A673 (cell line): ENCODE data around the gene MYL11. TPM values are rescaled to one million over a fixed set of nuclear protein-coding genes. Genes with fewer than 3 reads are reported as not detected.

Experiments
- BruUV-seq: library from RNA; stranded (reverse); fragments of 400-500 nt; replicated peaks from 2 replicates; lab custom pipeline; 2021; lab: Mats Ljungman, UMichigan
- CTCF ChIA-PET: fragments of 300-600 bp; sonication (Branson Sonifier 250); formaldehyde crosslinking; loops from one replicate; lab custom pipeline; 2022; ENCODE audit warnings: antibody characterized with exemption; lab: Charles Lee
- POLR2A ChIA-PET: fragments of 300-600 bp; sonication (Branson Sonifier 250); formaldehyde crosslinking; loops from one replicate; lab custom pipeline; 2022; ENCODE audit warnings: antibody characterized with exemption; ENCODE audit not compliant: low non-redundant PET; lab: Charles Lee
- DNase-seq: peaks from one replicate; pipeline ENCODE4 v3.0.0-alpha.2; 2015; ENCODE audit warnings: low spot score
- H3K27ac ChIP-seq: fragments of 200-600 bp; sonication (generic); 2 replicates; pipeline ENCODE4 v1.5.1; 2016; ENCODE audit warnings: mixed run types, low read depth, mild to moderate bottlenecking, mixed read lengths, antibody characterized with exemption, low read length; ENCODE audit not compliant: poor library complexity, severe bottlenecking
- H3K27me3 ChIP-seq: fragments of 200-600 bp; sonication (generic); replicated peaks from 2 replicates; pipeline ENCODE4 v1.6.1; 2017; ENCODE audit warnings: mixed run types, low read depth, mild to moderate bottlenecking, mixed read lengths, antibody characterized with exemption, low read length; ENCODE audit not compliant: insufficient read depth, poor library complexity
- H3K36me3 ChIP-seq: fragments of 200-600 bp; sonication (generic); 2 replicates; pipeline ENCODE4 v1.6.1; 2016; ENCODE audit warnings: mixed run types, mild to moderate bottlenecking, mixed read lengths, antibody characterized with exemption, low read length; ENCODE audit not compliant: insufficient read depth, poor library complexity, severe bottlenecking
- H3K4me1 ChIP-seq: fragments of 200-600 bp; sonication (generic); 2 replicates; pipeline ENCODE4 v1.6.1; 2017; ENCODE audit warnings: mixed run types, mild to moderate bottlenecking, mixed read lengths, antibody characterized with exemption, low read length; ENCODE audit not compliant: insufficient read depth, poor library complexity, severe bottlenecking
- H3K4me3 ChIP-seq: fragments of 200-600 bp; sonication (generic); 2 replicates; pipeline ENCODE4 v1.5.1; 2016; ENCODE audit warnings: low read depth, mixed run types, mild to moderate bottlenecking, mixed read lengths, low read length; ENCODE audit not compliant: poor library complexity, severe bottlenecking
- H3K9me3 ChIP-seq: fragments of 200-600 bp; sonication (generic); 2 replicates; pipeline ENCODE4 v1.6.1; 2016; ENCODE audit warnings: mixed run types, low read depth, mild to moderate bottlenecking, mixed read lengths, antibody characterized with exemption, low read length; ENCODE audit not compliant: poor library complexity, severe bottlenecking
- EZH2 ChIP-seq: fragments of 200-600 bp; sonication (generic); IDR thresholded peaks from 2 replicates; pipeline ENCODE4 v1.6.1; 2017; ENCODE audit warnings: borderline replicate concordance, low read depth, mild to moderate bottlenecking, mixed read lengths, antibody characterized with exemption, low read length; ENCODE audit not compliant: poor library complexity, severe bottlenecking
- intact Hi-C: fragments of 100-400 bp; cut with micrococcal nuclease; formaldehyde crosslinking; loops from one replicate; pipeline ENCODE4 v1.10.0; 2022; ENCODE audit not compliant: unreplicated experiment
- total RNA-seq: library from RNA; stranded (reverse); gene quantifications from 2 replicates; pipeline ENCODE4 v1.2.3, GENCODE V29; 2021
- TF ChIP-seq, protein P1 (sequence below): fragments of 300-800, 200-600 bp; sonication (generic); conservative IDR thresholded peaks from 2 replicates; pipeline ENCODE4 v1.5.1; 2017; ENCODE audit warnings: low read depth, mild to moderate bottlenecking, antibody characterized with exemption, low read length, moderate library complexity, mixed read lengths

MYL11 gene
- total RNA-seq, 1 experiment from 2014 or later: not detected

- Histone ChIP-seq H3K9me3 (no peaks in the 10 kb centered on the region), H3K36me3 (peaks cover 18% of the 10 kb centered on the region), H3K27me3 (no peaks in the 10 kb centered on the region), H3K27ac (no peak overlapping the region), H3K4me1 (peaks cover 8% of the 10 kb centered on the region), H3K4me3 (peak overlapping the region; percentile 94)
- TF ChIP-seq, protein P1, sequence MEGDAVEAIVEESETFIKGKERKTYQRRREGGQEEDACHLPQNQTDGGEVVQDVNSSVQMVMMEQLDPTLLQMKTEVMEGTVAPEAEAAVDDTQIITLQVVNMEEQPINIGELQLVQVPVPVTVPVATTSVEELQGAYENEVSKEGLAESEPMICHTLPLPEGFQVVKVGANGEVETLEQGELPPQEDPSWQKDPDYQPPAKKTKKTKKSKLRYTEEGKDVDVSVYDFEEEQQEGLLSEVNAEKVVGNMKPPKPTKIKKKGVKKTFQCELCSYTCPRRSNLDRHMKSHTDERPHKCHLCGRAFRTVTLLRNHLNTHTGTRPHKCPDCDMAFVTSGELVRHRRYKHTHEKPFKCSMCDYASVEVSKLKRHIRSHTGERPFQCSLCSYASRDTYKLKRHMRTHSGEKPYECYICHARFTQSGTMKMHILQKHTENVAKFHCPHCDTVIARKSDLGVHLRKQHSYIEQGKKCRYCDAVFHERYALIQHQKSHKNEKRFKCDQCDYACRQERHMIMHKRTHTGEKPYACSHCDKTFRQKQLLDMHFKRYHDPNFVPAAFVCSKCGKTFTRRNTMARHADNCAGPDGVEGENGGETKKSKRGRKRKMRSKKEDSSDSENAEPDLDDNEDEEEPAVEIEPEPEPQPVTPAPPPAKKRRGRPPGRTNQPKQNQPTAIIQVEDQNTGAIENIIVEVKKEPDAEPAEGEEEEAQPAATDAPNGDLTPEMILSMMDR: no peak
- no peak for TF ChIP-seq EZH2
- DNase-seq: no peak
- intact Hi-C loops: no loop called here
- no TSS peak for BruUV-seq
- CTCF ChIA-PET: no interaction called here
- POLR2A ChIA-PET: no interaction called here
These were observed 7.1 kb upstream of the MYL11 start for GRCh38 chr16:30367349-30368009.

- ChIA-PET POLR2A (no interaction called here), CTCF (no interaction called here)
- peaks cover 8% of the 10 kb centered on the region for H3K4me1 ChIP-seq
- no peak for DNase-seq
- peak overlapping the region; percentile 83 for H3K27ac ChIP-seq
- H3K9me3 ChIP-seq: no peaks in the 10 kb centered on the region
- intact Hi-C loops: no loop called here
- TF ChIP-seq EZH2: no peak
- TF ChIP-seq, protein P1: no peak
- H3K27me3 ChIP-seq: no peaks in the 10 kb centered on the region
- no TSS peak for BruUV-seq
- H3K36me3 ChIP-seq: peaks cover 18% of the 10 kb centered on the region
- peak overlapping the region; percentile 94 for H3K4me3 ChIP-seq
These were observed 6.3 kb upstream of the MYL11 start for GRCh38 chr16:30368122-30368791.

GRCh38 chr16:30368792-30369090 lies 5.9 kb upstream of the MYL11 start:
- BruUV-seq: no TSS peak
- intact Hi-C loops: no loop called here
- Histone ChIP-seq H3K9me3 (no peaks in the 10 kb centered on the region), H3K27me3 (no peaks in the 10 kb centered on the region), H3K4me1 (peaks cover 8% of the 10 kb centered on the region), H3K4me3 (peak overlapping the region; percentile 94), H3K36me3 (peaks cover 18% of the 10 kb centered on the region), H3K27ac (peak overlapping the region; percentile 83)
- TF ChIP-seq, protein P1: no peak
- TF ChIP-seq EZH2: no peak
- POLR2A ChIA-PET: no interaction called here
- no peak for DNase-seq
- CTCF ChIA-PET: no interaction called here
